GM23248 (cell line): ENCODE measurements around the gene GFRAL.

Experiments used
- EZH2 ChIP-seq: fragments of 200-600 bp; sonication (generic); IDR thresholded peaks from 2 replicates; pipeline ENCODE4 v1.6.1; 2018; ENCODE audit warnings: antibody characterized with exemption, mild to moderate bottlenecking; ENCODE audit not compliant: insufficient read depth, poor library complexity, severe bottlenecking
- EZH2phosphoT487 ChIP-seq: fragments of 200-600 bp; sonication (generic); IDR thresholded peaks from 2 replicates; pipeline ENCODE4 v1.6.1; 2018; ENCODE audit warnings: antibody characterized with exemption, moderate library complexity, mild to moderate bottlenecking, low read depth; ENCODE audit not compliant: insufficient read depth

GRCh38 chr6:55433446-55434130 lies 106.3 kb downstream of the GFRAL start:
- TF ChIP-seq EZH2, result no peak
- no peak for TF ChIP-seq EZH2phosphoT487
